ENCODE results near the gene RBM19.

Gene RBM19

DNA sequence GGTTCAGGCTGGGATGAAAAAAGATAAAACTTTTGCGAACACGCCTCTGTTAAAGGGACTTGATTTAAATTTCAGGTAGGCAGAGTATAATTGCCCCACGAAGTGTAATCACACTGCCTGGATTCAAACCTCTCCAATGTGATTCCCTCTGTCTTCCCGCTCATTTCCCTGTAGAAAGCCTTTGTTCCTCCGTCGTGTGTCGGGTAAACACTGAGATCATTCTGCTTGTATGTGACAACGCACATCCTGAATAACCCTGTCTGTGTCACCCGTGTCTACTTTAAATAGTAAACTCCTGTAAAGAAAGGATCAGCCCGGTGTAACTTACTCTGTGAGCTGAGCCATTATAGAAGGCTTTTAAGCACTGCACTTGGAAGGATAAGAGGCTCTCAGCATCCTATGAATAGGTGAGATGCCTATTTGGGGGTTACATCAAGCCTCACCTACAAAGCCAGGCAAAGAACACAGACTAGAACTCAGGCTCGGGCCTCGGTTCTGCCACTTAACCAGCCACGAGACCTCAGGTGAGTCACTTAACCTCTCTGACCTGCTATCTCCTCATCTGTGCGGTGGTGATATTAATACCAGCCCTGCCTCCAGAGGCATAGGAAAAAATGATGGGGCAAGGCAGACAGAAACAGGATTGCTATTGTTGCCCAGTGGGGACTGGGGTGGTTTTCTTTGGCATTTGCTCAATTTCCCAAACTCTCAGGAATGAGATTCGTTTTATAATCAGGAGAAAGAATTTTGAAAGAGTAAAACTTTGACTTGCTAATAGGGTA lies 74.2 kb downstream of the RBM19 start:
- TF ChIP-seq, protein P1, sequence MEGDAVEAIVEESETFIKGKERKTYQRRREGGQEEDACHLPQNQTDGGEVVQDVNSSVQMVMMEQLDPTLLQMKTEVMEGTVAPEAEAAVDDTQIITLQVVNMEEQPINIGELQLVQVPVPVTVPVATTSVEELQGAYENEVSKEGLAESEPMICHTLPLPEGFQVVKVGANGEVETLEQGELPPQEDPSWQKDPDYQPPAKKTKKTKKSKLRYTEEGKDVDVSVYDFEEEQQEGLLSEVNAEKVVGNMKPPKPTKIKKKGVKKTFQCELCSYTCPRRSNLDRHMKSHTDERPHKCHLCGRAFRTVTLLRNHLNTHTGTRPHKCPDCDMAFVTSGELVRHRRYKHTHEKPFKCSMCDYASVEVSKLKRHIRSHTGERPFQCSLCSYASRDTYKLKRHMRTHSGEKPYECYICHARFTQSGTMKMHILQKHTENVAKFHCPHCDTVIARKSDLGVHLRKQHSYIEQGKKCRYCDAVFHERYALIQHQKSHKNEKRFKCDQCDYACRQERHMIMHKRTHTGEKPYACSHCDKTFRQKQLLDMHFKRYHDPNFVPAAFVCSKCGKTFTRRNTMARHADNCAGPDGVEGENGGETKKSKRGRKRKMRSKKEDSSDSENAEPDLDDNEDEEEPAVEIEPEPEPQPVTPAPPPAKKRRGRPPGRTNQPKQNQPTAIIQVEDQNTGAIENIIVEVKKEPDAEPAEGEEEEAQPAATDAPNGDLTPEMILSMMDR (conservative IDR thresholded peaks at IDR 0.05) = no peak
- no peak overlapping the region for H3K27ac ChIP-seq

DNA sequence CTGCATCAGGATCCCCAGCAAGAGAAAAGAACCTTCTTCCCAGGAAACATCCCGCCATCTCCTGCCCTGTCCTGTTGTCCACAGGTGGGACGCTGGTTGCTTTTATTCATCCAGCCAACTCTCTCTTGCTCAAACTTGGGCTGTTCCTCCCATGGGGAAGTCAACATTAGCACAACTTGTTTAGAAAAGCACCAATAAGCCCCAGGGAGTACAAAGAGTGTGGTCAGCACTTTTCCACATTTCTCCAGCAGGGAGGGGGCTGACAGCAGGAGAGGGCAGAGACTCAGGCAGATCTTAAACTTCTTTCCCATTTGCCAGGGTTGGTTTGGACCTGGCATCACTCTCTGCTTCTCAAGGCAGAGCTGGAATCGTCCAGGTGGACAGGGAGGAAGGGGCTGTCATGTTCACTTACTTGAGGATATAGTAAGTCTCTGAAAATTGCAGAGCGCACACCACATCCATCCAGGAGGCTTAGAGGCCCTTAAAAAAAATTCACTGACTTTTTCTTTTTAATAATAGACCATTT lies 74.9 kb downstream of the RBM19 start:
- H3K27ac ChIP-seq = no peak overlapping the region
- TF ChIP-seq, protein P1 (conservative IDR thresholded peaks at IDR 0.05) = no peak

DNA sequence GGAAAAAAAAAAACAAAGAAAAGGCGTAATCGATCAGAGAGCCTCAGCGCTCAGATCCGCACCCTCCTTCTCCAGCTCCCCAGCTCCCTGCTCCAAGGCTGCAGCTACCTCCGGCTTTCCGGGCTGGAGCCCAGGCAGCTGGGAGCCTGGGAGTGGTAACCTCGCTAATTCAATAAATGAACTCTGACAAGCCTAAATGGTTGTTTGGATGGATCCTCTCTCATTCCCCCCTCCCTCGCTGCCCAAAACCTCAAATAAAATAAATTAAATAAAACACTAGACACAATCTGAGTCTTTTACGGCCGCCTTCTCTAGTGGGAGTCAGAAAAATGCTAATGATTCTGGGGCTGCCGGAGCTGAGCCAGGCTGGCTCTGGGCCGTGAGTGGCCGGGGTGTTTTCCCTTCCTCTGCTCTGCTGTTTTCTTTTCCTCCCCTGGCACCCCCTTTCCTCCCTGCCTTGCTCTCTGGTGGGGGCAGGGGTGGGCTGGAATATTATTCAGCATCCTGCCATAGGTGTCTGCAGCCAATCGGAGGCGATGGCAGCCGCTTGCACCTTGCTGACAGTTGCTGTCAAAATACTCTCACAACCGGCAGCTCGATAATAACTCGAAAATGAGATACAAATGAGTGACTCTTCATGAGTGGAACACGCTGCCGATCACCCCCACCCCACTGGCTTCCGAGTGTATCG lies 76.1 kb downstream of the RBM19 start:
- TF ChIP-seq, protein P1 (conservative IDR thresholded peaks at IDR 0.05) = no peak
- H3K27ac ChIP-seq = no peak overlapping the region

DNA sequence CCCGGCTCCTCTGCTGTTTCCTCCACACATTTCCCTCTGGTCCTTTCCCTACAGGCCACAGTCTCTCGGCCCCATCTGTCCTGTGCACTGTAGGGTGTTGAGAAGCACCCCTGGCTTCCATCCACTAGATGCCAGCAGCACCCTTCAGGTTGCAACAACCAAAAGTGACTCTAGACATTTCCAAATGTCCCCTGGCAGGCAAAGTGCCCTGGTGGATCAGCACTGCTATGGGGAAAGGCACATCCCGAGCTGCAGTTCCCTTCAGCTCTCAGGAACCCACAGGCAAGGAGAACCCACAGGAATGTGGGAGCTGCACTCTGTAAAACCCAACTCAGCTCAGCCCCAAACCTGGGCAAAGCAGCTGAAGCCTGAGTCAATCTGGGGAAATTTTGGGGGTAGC lies 77.0 kb downstream of the RBM19 start:
- no peak overlapping the region for H3K27ac ChIP-seq

DNA sequence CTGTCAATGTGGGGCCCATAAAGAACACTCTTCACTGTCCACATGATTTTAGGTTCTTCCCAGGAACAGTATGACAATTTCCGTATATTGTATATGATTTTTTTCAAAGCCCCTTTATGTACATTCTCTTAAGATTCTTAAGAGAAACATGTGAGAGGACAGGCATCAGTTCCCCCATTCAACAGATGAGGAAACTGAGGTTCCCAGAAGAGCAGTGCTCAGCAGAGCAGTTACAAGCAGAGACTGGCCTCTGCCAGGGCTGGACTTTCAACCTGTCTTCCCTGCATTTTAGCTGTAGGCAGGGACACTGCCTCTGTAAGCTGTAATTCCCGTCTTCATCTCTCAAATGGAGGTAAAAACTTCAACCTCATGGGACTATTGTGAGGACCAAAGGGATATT lies 77.7 kb downstream of the RBM19 start:
- TF ChIP-seq, protein P1 (conservative IDR thresholded peaks at IDR 0.05) = no peak
- H3K27ac ChIP-seq = no peak overlapping the region

More for the DNA sequence above, 77.0 kb downstream of the RBM19 start:
- TF ChIP-seq, protein P1 (conservative IDR thresholded peaks at IDR 0.05) = no peak

DNA sequence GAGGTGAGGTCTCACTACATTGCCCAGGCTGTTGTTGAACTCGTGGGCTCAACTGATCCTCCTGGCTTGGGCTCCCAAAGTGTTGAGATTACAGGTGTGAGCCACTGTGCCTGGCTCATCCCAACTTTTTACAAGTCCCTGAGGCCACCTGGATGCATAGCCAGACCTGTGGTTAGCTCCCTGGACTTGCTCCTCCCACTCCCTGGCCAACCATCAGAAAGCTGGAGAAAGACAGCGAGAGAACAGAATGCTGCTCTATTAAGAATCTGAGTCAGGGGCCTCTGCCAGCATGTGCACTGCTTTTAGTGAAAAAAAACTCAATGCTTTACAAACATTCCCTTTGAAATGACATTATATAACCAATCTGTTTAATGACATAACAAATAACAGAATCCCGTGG lies 78.2 kb downstream of the RBM19 start:
- TF ChIP-seq, protein P1 (conservative IDR thresholded peaks at IDR 0.05) = no peak
- no peak overlapping the region for H3K27ac ChIP-seq

DNA sequence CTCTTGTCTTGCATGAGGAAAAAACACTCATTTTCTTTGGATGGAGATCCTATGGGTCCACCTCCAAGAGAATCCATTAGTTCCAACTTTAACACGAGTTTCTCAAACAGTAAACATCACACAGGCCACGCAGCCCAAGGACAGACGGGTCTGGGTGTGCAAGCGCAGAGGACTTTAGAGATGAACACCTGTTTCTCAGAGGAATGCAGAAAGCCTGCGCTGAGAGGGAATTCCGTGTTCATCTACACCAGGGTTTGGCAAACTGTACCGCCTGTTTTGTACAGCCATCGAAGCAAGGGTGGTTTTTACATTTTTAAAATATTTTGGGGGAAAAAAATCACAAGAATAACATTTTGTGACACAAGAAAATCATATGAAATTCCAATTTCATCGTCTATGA lies 79.4 kb downstream of the RBM19 start:
- no peak overlapping the region for H3K27ac ChIP-seq
- TF ChIP-seq, protein P1 (conservative IDR thresholded peaks at IDR 0.05) = no peak

All from VCaP (cell line).